Erythroblast (primary cell): ENCODE measurements around the gene LAS1L.

Experiments
- GATA1 ChIP-seq: IDR thresholded peaks from 2 replicates; pipeline ENCODE4 v1.6.1; 2011; ENCODE audit warnings: low read depth, mild to moderate bottlenecking, control low read depth, low read length, moderate library complexity
- POLR2A ChIP-seq: IDR thresholded peaks from 2 replicates; pipeline ENCODE4 v1.6.1; 2011; ENCODE audit warnings: mild to moderate bottlenecking, low read length

DNA sequence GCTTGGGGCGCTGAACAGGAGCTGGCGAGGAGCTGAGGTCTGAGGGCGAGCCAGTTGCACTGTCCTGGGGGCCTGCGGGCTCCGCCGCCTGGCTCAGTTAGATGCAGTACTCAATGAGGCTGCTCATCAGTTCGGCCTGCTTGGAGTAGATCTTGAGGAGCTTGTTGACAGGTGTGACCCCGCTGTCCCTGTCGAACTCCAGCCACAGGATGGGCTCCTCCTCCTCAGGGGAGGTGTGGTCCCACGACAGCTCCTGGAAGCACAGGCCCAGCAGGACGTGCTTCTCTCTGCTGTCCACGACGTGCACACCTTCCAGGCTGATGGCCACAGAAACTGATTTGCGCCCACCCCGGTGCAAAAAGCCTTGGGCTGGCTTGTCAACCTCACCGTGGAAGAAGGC, 16.5 kb upstream of the LAS1L start:
- no peak for TF ChIP-seq POLR2A
- TF ChIP-seq GATA1 = no peak
